KMS-11 (cell line): ENCODE results near the gene ACOXL.

Experiments used
- H2AFZ ChIP-seq: fragments of 200-600 bp; sonication (generic); 2 replicates; pipeline ENCODE4 v1.6.1; 2016; ENCODE audit warnings: antibody characterized with exemption, mixed run types, low read depth
- H3K27ac ChIP-seq: fragments of 200-600 bp; sonication (generic); 2 replicates; pipeline ENCODE4 v1.6.1; 2016; ENCODE audit warnings: mild to moderate bottlenecking, mixed run types
- H3K27me3 ChIP-seq: fragments of 200-600 bp; sonication (generic); 2 replicates; pipeline ENCODE4 v1.6.1; 2017; ENCODE audit warnings: mild to moderate bottlenecking, low read depth, mixed run types, moderate library complexity; ENCODE audit not compliant: insufficient read depth
- H3K36me3 ChIP-seq: fragments of 200-600 bp; sonication (generic); 2 replicates; pipeline ENCODE4 v1.6.1; 2017; ENCODE audit warnings: mild to moderate bottlenecking, mixed run types; ENCODE audit not compliant: insufficient read depth
- H3K4me1 ChIP-seq: fragments of 200-600 bp; sonication (generic); 2 replicates; pipeline ENCODE4 v1.6.1; 2016; ENCODE audit warnings: mild to moderate bottlenecking, low read depth, mixed run types; ENCODE audit not compliant: poor library complexity, severe bottlenecking
- H3K4me2 ChIP-seq: fragments of 200-600 bp; sonication (generic); 2 replicates; pipeline ENCODE4 v1.7.0; 2016; ENCODE audit warnings: mild to moderate bottlenecking, mixed run types
- H3K4me3 ChIP-seq: fragments of 200-600 bp; sonication (generic); IDR thresholded peaks from 2 replicates; pipeline ENCODE4 v1.6.1; 2017; ENCODE audit warnings: low read depth, low read length, mixed read lengths; ENCODE audit not compliant: insufficient read depth
- H3K79me2 ChIP-seq: fragments of 200-600 bp; sonication (generic); 2 replicates; pipeline ENCODE4 v1.6.1; 2016; ENCODE audit warnings: low read depth, mixed run types; ENCODE audit not compliant: insufficient read depth
- H3K9ac ChIP-seq: fragments of 200-600 bp; sonication (generic); 2 replicates; pipeline ENCODE4 v1.6.1; 2016; ENCODE audit warnings: mild to moderate bottlenecking, mixed run types
- H4K20me1 ChIP-seq: fragments of 200-600 bp; sonication (generic); 2 replicates; pipeline ENCODE4 v1.6.1; 2016; ENCODE audit warnings: mild to moderate bottlenecking, mixed run types; ENCODE audit not compliant: insufficient read depth
- TF ChIP-seq, protein P1 (sequence below): fragments of 200-600 bp; sonication (generic); conservative IDR thresholded peaks from 2 replicates; pipeline ENCODE4 v1.6.1; 2017; ENCODE audit warnings: low read depth, mild to moderate bottlenecking, antibody characterized with exemption, low read length, moderate library complexity, mixed read lengths

The ACOXL gene

DNA sequence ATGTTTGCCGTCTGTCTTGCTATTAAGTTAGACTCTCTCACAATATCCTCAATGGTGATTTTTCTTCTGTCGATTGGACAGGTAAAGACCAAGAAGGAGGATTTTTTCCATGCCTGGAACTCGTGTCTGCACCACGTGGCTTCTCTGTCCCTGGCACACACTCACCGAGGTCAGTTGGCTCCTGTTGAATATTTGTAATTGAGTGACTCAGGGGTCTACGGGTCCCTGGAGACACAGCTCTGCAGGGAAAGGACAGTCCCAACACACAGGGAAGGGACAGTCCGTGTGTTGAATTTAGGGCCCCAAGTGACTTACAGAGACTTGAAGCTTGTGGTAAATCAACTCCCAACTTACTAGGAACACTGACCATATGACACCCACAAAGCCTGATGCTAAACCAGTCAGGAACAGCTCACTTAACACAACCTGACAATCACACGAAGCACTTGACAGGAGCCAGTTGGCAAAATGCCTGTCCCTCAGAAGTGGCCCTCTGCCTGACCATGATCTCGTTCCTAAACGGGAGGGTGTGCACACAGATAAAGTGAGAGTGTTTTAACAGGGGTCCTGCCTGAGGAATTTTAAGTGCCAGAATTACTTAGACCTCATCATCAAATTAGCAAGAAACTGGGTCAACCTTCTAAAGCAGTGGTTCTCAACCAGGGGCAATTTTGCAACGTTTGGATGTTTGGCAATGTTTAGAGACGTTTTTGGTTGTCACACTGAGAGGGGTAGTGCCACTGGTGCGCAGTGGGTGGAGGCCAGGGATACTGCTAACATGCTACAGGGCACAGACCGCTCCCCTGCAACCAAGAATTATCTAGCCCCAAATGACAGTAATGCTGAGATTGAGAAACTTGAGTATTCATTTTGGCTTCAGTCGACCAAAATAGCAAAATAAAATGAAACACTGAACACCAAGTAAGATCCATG, 299.4 kb downstream of the ACOXL start:
- Histone ChIP-seq H3K27ac (no peak overlapping the region), H2AFZ (no peak overlapping the region), H3K9ac (no peak overlapping the region), H3K79me2 (no peaks in the 10 kb centered on the region), H3K4me3 (no peak overlapping the region), H4K20me1 (no peaks in the 10 kb centered on the region), H3K4me2 (no peak overlapping the region), H3K36me3 (no peaks in the 10 kb centered on the region), H3K4me1 (peaks cover 5% of the 10 kb centered on the region), H3K27me3 (no peaks in the 10 kb centered on the region)
- TF ChIP-seq, protein P1, sequence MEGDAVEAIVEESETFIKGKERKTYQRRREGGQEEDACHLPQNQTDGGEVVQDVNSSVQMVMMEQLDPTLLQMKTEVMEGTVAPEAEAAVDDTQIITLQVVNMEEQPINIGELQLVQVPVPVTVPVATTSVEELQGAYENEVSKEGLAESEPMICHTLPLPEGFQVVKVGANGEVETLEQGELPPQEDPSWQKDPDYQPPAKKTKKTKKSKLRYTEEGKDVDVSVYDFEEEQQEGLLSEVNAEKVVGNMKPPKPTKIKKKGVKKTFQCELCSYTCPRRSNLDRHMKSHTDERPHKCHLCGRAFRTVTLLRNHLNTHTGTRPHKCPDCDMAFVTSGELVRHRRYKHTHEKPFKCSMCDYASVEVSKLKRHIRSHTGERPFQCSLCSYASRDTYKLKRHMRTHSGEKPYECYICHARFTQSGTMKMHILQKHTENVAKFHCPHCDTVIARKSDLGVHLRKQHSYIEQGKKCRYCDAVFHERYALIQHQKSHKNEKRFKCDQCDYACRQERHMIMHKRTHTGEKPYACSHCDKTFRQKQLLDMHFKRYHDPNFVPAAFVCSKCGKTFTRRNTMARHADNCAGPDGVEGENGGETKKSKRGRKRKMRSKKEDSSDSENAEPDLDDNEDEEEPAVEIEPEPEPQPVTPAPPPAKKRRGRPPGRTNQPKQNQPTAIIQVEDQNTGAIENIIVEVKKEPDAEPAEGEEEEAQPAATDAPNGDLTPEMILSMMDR = no peak

- no peak overlapping the region for H3K4me2 ChIP-seq
- TF ChIP-seq, protein P1 = no peak
- no peaks in the 10 kb centered on the region for H3K36me3 ChIP-seq
- H3K4me1 ChIP-seq = peaks cover 5% of the 10 kb centered on the region
- no peaks in the 10 kb centered on the region for H3K27me3 ChIP-seq
- H4K20me1 ChIP-seq = no peaks in the 10 kb centered on the region
- H3K4me3 ChIP-seq = no peak overlapping the region
- H3K79me2 ChIP-seq = no peaks in the 10 kb centered on the region
- H3K9ac ChIP-seq = no peak overlapping the region
- H2AFZ ChIP-seq = no peak overlapping the region
- H3K27ac ChIP-seq = no peak overlapping the region
These were observed 300.5 kb downstream of the ACOXL start for GRCh38 chr2:111032721-111033429.

- Histone ChIP-seq H3K4me2 (no peak overlapping the region), H3K36me3 (no peaks in the 10 kb centered on the region), H3K27ac (no peak overlapping the region), H2AFZ (no peak overlapping the region), H3K9ac (no peak overlapping the region), H3K27me3 (no peaks in the 10 kb centered on the region), H3K79me2 (no peaks in the 10 kb centered on the region), H4K20me1 (no peaks in the 10 kb centered on the region), H3K4me3 (no peak overlapping the region), H3K4me1 (peaks cover 5% of the 10 kb centered on the region)
- TF ChIP-seq, protein P1 = no peak
These were observed 301.8 kb downstream of the ACOXL start for GRCh38 chr2:111034146-111034545.

DNA sequence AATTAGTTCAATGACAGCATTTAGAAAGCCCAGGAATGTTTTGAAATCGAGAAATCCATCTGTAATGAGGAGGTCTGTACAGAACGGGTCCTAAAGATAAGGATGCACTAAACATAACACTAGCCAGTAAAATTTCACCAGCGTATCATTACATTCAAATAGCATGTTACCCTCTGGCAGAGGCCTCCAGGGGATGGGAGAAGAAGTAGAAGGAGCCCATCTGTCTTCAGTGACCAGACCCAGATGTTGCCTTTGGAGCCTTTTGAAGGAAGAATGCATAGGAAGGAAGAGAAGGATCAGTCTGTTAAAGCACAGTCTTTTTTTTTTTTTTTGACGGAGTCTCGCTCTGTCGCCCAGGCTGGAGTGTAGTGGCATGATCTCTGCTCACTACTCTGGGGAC, 302.2 kb downstream of the ACOXL start:
- H3K4me3 ChIP-seq = no peak overlapping the region
- no peaks in the 10 kb centered on the region for H3K27me3 ChIP-seq
- H3K4me1 ChIP-seq = peaks cover 5% of the 10 kb centered on the region
- no peak overlapping the region for H3K27ac ChIP-seq
- H3K36me3 ChIP-seq = no peaks in the 10 kb centered on the region
- TF ChIP-seq, protein P1 = no peak
- no peaks in the 10 kb centered on the region for H3K79me2 ChIP-seq
- H3K9ac ChIP-seq = no peak overlapping the region
- no peak overlapping the region for H3K4me2 ChIP-seq
- no peak overlapping the region for H2AFZ ChIP-seq
- no peaks in the 10 kb centered on the region for H4K20me1 ChIP-seq
